Endothelial cell of umbilical vein (primary cell): ENCODE measurements around the gene PHF2. TPM values are rescaled to one million over a fixed set of nuclear protein-coding genes. Genes with fewer than 3 reads are reported as not detected.

Experiments
- BruUV-seq: library from RNA; stranded (reverse); fragments of 400-500 nt; replicated peaks from 2 replicates; lab custom pipeline; 2021; lab: Mats Ljungman, UMichigan
- CTCF ChIA-PET: fragments of 300-600, 350-600 bp; sonication (Branson Sonifier 250); formaldehyde crosslinking; loops from one replicate; lab custom pipeline; 2021; ENCODE audit warnings: antibody characterized with exemption, inconsistent platforms; lab: Charles Lee
- POLR2A ChIA-PET: fragments of 300-600, 350-600 bp; sonication (Branson Sonifier 250); formaldehyde crosslinking; loops from one replicate; lab custom pipeline; 2021; ENCODE audit warnings: antibody characterized with exemption, inconsistent platforms; lab: Charles Lee
- DNase-seq: peaks from one replicate; pipeline ENCODE4 v3.0.0-alpha.2; 2011; ENCODE audit warnings: low read depth, low spot score
- FAIRE-seq: peaks from 2 replicates; lab custom pipeline; 2011; peaks lifted over from hg19 to GRCh38; lab: Jason Lieb, UNC
- H2AFZ ChIP-seq: 2 replicates; pipeline ENCODE4 v1.6.0; 2012; ENCODE audit warnings: low read depth, low read length, control low read depth, inconsistent platforms
- H3K27ac ChIP-seq: 2 replicates; pipeline ENCODE4 v1.5.1; 2011; ENCODE audit warnings: low read depth, mild to moderate bottlenecking, control low read depth, low read length, moderate library complexity; ENCODE audit not compliant: insufficient read depth
- H3K27me3 ChIP-seq, 2 experiments: 2 replicates each; pipeline versions ENCODE4 v1.6.0 to v1.6.1; 2011; ENCODE audit warnings: low read length in 2 of 2, mixed read lengths in 1 of 2; ENCODE audit not compliant: control insufficient read depth in 2 of 2, insufficient read depth in 2 of 2
- H3K36me3 ChIP-seq, 2 experiments: 2 replicates in 1 of 2; 3 replicates in 1 of 2; pipeline ENCODE4 v1.5.1; 2011; ENCODE audit warnings: low read length in 2 of 2, mild to moderate bottlenecking in 1 of 2, moderate library complexity in 1 of 2; ENCODE audit not compliant: control insufficient read depth in 2 of 2, insufficient read depth in 2 of 2; ENCODE audit errors: extremely low read depth in 1 of 2
- H3K4me1 ChIP-seq: 3 replicates; pipeline ENCODE4 v1.5.1; 2011; ENCODE audit warnings: mild to moderate bottlenecking, low read length; ENCODE audit not compliant: control insufficient read depth, insufficient read depth; ENCODE audit errors: extremely low read depth
- H3K4me2 ChIP-seq: 2 replicates; pipeline ENCODE4 v1.6.1; 2011; ENCODE audit warnings: low read length, control low read depth, mixed read lengths; ENCODE audit not compliant: insufficient read depth
- H3K4me3 ChIP-seq, 3 experiments: fragments of 200-600 bp in 1 of 3; sonication (generic), shearing (Covaris generic) in 1 of 3; replicated peaks in 1 of 3; 2 replicates each; pipeline ENCODE4 v1.5.1; 2011 to 2016; ENCODE audit warnings: control low read depth in 3 of 3, low read length in 3 of 3, mild to moderate bottlenecking in 2 of 3, inconsistent platforms in 1 of 3, low read depth in 1 of 3, moderate library complexity in 1 of 3; ENCODE audit not compliant: insufficient read depth in 1 of 3
- H3K79me2 ChIP-seq: 2 replicates; pipeline ENCODE4 v1.6.0; 2012; ENCODE audit warnings: low read length, inconsistent platforms; ENCODE audit not compliant: control insufficient read depth, insufficient read depth
- H3K9ac ChIP-seq: replicated peaks from 2 replicates; pipeline ENCODE3; 2011; ENCODE audit warnings: low read length, control low read depth; ENCODE audit not compliant: insufficient read depth; ENCODE audit errors: extremely low read depth
- H3K9me1 ChIP-seq: replicated peaks from 3 replicates; pipeline ENCODE4 v1.6.0; 2011; ENCODE audit warnings: mild to moderate bottlenecking, low read length; ENCODE audit not compliant: control insufficient read depth, insufficient read depth; ENCODE audit errors: extremely low read depth
- H3K9me3 ChIP-seq: replicated peaks from 2 replicates; pipeline ENCODE4 v1.5.1; 2012; ENCODE audit warnings: low read length, inconsistent platforms; ENCODE audit not compliant: control insufficient read depth, insufficient read depth
- H4K20me1 ChIP-seq: replicated peaks from 2 replicates; pipeline ENCODE3; 2011; ENCODE audit warnings: mild to moderate bottlenecking, low read length; ENCODE audit not compliant: control insufficient read depth, insufficient read depth; ENCODE audit errors: extremely low read depth
- CTCF ChIP-seq, 2 donors: IDR thresholded peaks; 1 replicate in 1 of 2; 2 replicates in 1 of 2; pipeline ENCODE4 v1.5.1; 2011; ENCODE audit warnings: low read length in 2 of 2, mild to moderate bottlenecking in 2 of 2, moderate library complexity in 2 of 2, control low read depth in 1 of 2, inconsistent platforms in 1 of 2, low read depth in 1 of 2; ENCODE audit not compliant: insufficient read depth in 1 of 2; ENCODE audit errors: extremely low read depth in 1 of 2
- EZH2 ChIP-seq: IDR thresholded peaks from 2 replicates; pipeline ENCODE4 v1.6.1; 2012; ENCODE audit warnings: borderline replicate concordance, low read depth, mild to moderate bottlenecking, moderate library complexity, low read length, inconsistent platforms; ENCODE audit not compliant: severe bottlenecking
- FOS ChIP-seq: IDR thresholded peaks from 2 replicates; pipeline ENCODE4 v1.6.1; 2011; ENCODE audit warnings: mild to moderate bottlenecking, low read length, moderate library complexity, borderline replicate concordance; ENCODE audit not compliant: insufficient read depth
- GATA2 ChIP-seq: IDR thresholded peaks from 2 replicates; pipeline ENCODE4 v1.7.0; 2011; ENCODE audit warnings: low read depth, mild to moderate bottlenecking, moderate library complexity, mixed read lengths, low read length; ENCODE audit not compliant: insufficient read length, insufficient read depth
- JUN ChIP-seq: IDR thresholded peaks from 2 replicates; pipeline ENCODE4 v1.6.1; 2011; ENCODE audit warnings: borderline replicate concordance, low read depth; ENCODE audit not compliant: insufficient read length, insufficient read depth
- MAX ChIP-seq: IDR thresholded peaks from 2 replicates; pipeline ENCODE4 v1.6.1; 2011; ENCODE audit not compliant: insufficient read depth, insufficient read length
- MYC ChIP-seq: IDR thresholded peaks from one replicate; pipeline ENCODE4 v1.6.1; 2011; ENCODE audit warnings: mild to moderate bottlenecking, low read depth, low read length
- POLR2A ChIP-seq: IDR thresholded peaks from 2 replicates; pipeline ENCODE4 v1.6.1; 2012; ENCODE audit warnings: low read depth, mild to moderate bottlenecking, control low read depth, low read length
- POLR2AphosphoS5 ChIP-seq: IDR thresholded peaks from 2 replicates; pipeline ENCODE4 v1.6.1; 2012; ENCODE audit warnings: low read depth, mild to moderate bottlenecking, control low read depth, low read length, moderate library complexity; ENCODE audit not compliant: insufficient read depth
- dilution Hi-C: fragments of 300-500 bp; cut with MboI; formaldehyde crosslinking; loops from one replicate; pipeline ENCODE4 v1.15.0; 2019; ENCODE audit warnings: low sequenced_read_pairs; ENCODE audit not compliant: extremely low pct_ligation_motif_present
- intact Hi-C: fragments of 100-400 bp; cut with micrococcal nuclease; formaldehyde crosslinking; loops from one replicate; pipeline ENCODE4 v1.10.0; 2022
- polyA plus RNA-seq, 4 experiments: library from polyadenylated mRNA; depleted of rRNA in 3 of 4; stranded (reverse) in 3 of 4; unstranded in 1 of 4; fragments of >200 nt; gene quantifications; 2 replicates each; pipeline versions ENCODE4 v1.2.1 to v1.2.3, GENCODE V29; 2011 to 2012; ENCODE audit warnings: missing spikeins in 1 of 4
- total RNA-seq: library from RNA; stranded (reverse); gene quantifications from 2 replicates; pipeline ENCODE4 v1.2.3, GENCODE V29; 2021

Gene PHF2
- total and polyA plus RNA-seq, 2 donors (not counting 3 experiments of a cell fraction or from before 2014, with no cell fraction given): 9.8 to 22.5 TPM

- BruUV-seq: no TSS peak
- intact Hi-C loops: no loop called here
Observed at GRCh38 chr9:93585695-93586094, 9.3 kb downstream of the PHF2 start.

GRCh38 chr9:93586290-93587057, 10.1 kb downstream of the PHF2 start:
- no peaks in the 10 kb centered on the region for H4K20me1 ChIP-seq
- TF ChIP-seq MYC: no peak
- no peak for TF ChIP-seq GATA2
- TF ChIP-seq MAX: no peak
- no peak for TF ChIP-seq JUN
- TF ChIP-seq POLR2A: no peak
- no peak for TF ChIP-seq CTCF (IDR thresholded peaks at IDR 0.05; ENCODE audit: extremely low read depth in 1 of 2, insufficient read depth in 1 of 2, low read depth in 1 of 2, low read length in 2 of 2)
- TF ChIP-seq EZH2: no peak
- TF ChIP-seq FOS: no peak
- no peak for TF ChIP-seq POLR2AphosphoS5
- H3K79me2 ChIP-seq: peaks cover 37% of the 10 kb centered on the region

More at GRCh38 chr9:93585695-93586094, 9.3 kb downstream of the PHF2 start:
- no peaks in the 10 kb centered on the region for H4K20me1 ChIP-seq
- H2AFZ ChIP-seq: no peak overlapping the region
- no peak overlapping the region for H3K27ac ChIP-seq
- TF ChIP-seq MAX (no peak), FOS (no peak), POLR2A (no peak), MYC (no peak), POLR2AphosphoS5 (no peak), JUN (no peak), GATA2 (no peak)
- H3K79me2 ChIP-seq: peaks cover 39% of the 10 kb centered on the region
- peaks cover 6% of the 10 kb centered on the region for H3K4me1 ChIP-seq
- no peak for DNase-seq
- H3K4me2 ChIP-seq: no peak overlapping the region
- FAIRE-seq: no peak
- no peaks in the 10 kb centered on the region for H3K9me1 ChIP-seq
- no peaks in the 10 kb centered on the region for H3K9me3 ChIP-seq
- ChIA-PET CTCF (no interaction called here), POLR2A (no interaction called here)
- dilution Hi-C loops: no loop called here
- no peak overlapping the region for H3K4me3 ChIP-seq
- no peaks in the 10 kb centered on the region for H3K36me3 ChIP-seq
- H3K27me3 ChIP-seq: no peaks in the 10 kb centered on the region
- no peak overlapping the region for H3K9ac ChIP-seq

More at GRCh38 chr9:93586290-93587057, 10.1 kb downstream of the PHF2 start:
- no peak overlapping the region for H3K9ac ChIP-seq
- no peak overlapping the region for H3K4me2 ChIP-seq
- no peaks in the 10 kb centered on the region for H3K9me3 ChIP-seq
- dilution Hi-C loops: no loop called here
- no peak for FAIRE-seq
- no peak overlapping the region for H3K4me3 ChIP-seq
- H3K9me1 ChIP-seq: no peaks in the 10 kb centered on the region
- no peak overlapping the region for H3K27ac ChIP-seq
- H2AFZ ChIP-seq: no peak overlapping the region
- intact Hi-C loops: no loop called here
- no peak for DNase-seq
- BruUV-seq: no TSS peak
- no peaks in the 10 kb centered on the region for H3K27me3 ChIP-seq
- peaks cover 6% of the 10 kb centered on the region for H3K4me1 ChIP-seq
- POLR2A ChIA-PET: no interaction called here
- CTCF ChIA-PET: no interaction called here
- H3K36me3 ChIP-seq: no peaks in the 10 kb centered on the region
